SK-N-MC (cell line): ENCODE data around the gene ATP6V0A4.

Experiments
- EZH2 ChIP-seq: fragments of 200-600 bp; sonication (generic); IDR thresholded peaks from one replicate; pipeline ENCODE4 v1.6.1; 2017; ENCODE audit warnings: antibody characterized with exemption
- POLR2AphosphoS5 ChIP-seq: IDR thresholded peaks from 2 replicates; pipeline ENCODE4 v1.6.1; 2012; ENCODE audit warnings: mild to moderate bottlenecking, low read depth, low read length, borderline replicate concordance

DNA sequence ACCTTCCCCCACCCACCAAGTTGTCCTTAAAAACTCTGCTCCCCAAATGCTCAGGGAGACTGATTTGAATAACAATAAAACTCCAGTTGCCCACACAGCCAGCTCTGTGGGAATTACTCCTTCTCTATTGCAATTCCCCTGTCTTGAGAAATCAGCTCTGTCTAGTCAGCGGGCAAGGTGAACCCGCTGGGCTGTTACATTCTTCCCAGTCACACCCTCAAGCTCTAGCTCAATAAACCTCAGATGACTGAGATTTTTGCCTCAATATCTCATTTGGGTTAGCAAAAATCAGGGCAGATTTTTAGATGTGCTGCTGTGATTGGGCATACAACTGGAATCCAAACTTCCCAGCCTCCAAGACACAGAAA lies 129.8 kb downstream of the ATP6V0A4 start:
- TF ChIP-seq POLR2AphosphoS5 (no peak), EZH2 (no peak)
